IgD-negative memory B cell (primary cell): ENCODE measurements around the gene VASH1. TPM values are rescaled to one million over a fixed set of nuclear protein-coding genes. Genes with fewer than 3 reads are reported as not detected.

ENCODE experiments used
- H3K27ac Mint-ChIP-seq, 3 donors: one replicate each; pipeline ENCODE4 v1.8.0; 2020 to 2022; ENCODE audit warnings: mild to moderate bottlenecking in 3 of 3, mixed read lengths in 3 of 3, moderate library complexity in 1 of 3
- H3K27me3 Mint-ChIP-seq: one replicate; pipeline ENCODE4 v1.8.0; 2021; ENCODE audit warnings: mixed read lengths
- H3K36me3 Mint-ChIP-seq: one replicate; pipeline ENCODE4 v1.8.0; 2020; ENCODE audit warnings: mild to moderate bottlenecking, mixed read lengths
- H3K4me1 Mint-ChIP-seq, 3 donors: one replicate each; pipeline ENCODE4 v1.8.0; 2020 to 2022; ENCODE audit warnings: mixed read lengths in 3 of 3, mild to moderate bottlenecking in 1 of 3
- H3K4me3 Mint-ChIP-seq, 4 donors: one replicate each; pipeline ENCODE4 v1.8.0; 2020 to 2022; ENCODE audit warnings: mild to moderate bottlenecking in 4 of 4, mixed read lengths in 4 of 4, moderate library complexity in 3 of 4
- H3K9me3 Mint-ChIP-seq, 3 donors: one replicate each; pipeline ENCODE4 v1.8.0; 2020 to 2021; ENCODE audit warnings: mixed read lengths in 3 of 3, mild to moderate bottlenecking in 1 of 3
- polyA plus RNA-seq: library from polyadenylated mRNA; unstranded; fragments of 300-500 nt; fragmentation: Illumina TruSeq; gene quantifications from one replicate; pipeline ENCODE4 v1.2.3, GENCODE V29; 2021

Gene VASH1
- polyA plus RNA-seq, 1 donor from 2014 or later = 0.70 TPM

DNA sequence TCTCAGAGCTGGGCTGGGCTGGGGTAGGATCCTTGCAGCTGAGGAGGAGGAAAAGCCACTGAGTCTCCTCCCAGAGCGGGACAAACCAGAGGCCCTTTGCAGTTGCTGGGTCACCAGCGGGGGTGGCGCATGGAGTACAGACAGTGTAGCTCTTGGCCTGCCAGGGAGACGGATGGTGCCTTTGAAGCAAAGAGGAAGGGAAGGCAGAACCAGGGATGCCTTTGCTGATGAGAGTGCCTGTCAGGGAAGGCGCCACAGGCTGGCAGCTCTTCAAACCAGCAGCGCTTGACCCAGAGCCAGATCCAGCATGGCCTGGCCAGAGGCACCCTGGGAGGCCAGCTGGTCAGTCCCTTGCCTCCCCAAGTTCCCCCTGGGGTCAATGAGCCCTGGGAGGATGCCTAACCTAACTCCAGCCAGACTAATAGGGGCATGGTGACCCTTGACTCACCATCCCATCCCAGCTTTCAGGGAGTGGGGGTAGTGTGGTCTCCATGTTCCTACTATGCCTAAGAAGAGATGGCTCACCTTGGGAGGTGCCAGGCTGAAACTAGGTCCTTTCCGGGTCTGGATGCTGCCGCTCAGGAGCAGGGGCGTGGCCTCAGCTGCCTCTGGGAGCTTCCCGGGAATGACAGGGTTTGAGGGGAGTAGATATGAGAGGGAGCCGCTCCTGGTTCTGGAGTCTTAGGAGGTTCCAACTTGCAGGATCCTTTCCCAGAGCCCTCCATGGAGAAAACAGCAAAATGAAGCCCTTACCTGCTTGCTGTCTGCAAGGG is 19.8 kb downstream of the VASH1 start:
- Mint-ChIP-seq H3K4me1 (peaks cover 0 to 5% (median 1%) of the 10 kb centered on the region in 3 donors), H3K27ac (no peak overlapping the region), H3K4me3 (no peak overlapping the region), H3K36me3 (peaks cover 3% of the 10 kb centered on the region), H3K27me3 (no peaks in the 10 kb centered on the region), H3K9me3 (no peaks in the 10 kb centered on the region)

DNA sequence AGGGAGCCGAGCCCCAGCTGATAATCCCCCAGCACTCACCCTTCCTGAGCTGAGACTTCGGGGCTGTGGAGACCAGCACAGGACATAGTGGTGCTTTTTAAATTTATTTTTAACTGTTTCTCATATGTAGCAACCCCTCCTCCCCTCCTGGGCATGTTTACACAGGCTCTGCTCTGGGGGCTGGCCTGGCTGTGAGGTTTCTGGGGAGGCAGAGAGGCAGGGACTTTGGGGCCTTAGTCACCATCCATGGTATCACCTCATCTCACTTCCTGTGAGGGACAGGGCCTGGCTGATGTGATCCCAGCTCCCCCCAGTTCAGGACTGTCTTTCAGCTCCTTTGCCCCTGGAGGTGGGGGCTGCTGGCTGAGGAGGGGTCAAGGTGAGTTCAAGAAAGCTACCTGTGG is 20.4 kb downstream of the VASH1 start:
- H3K36me3 Mint-ChIP-seq = peaks cover 3% of the 10 kb centered on the region
- H3K27ac Mint-ChIP-seq = no peak overlapping the region

DNA sequence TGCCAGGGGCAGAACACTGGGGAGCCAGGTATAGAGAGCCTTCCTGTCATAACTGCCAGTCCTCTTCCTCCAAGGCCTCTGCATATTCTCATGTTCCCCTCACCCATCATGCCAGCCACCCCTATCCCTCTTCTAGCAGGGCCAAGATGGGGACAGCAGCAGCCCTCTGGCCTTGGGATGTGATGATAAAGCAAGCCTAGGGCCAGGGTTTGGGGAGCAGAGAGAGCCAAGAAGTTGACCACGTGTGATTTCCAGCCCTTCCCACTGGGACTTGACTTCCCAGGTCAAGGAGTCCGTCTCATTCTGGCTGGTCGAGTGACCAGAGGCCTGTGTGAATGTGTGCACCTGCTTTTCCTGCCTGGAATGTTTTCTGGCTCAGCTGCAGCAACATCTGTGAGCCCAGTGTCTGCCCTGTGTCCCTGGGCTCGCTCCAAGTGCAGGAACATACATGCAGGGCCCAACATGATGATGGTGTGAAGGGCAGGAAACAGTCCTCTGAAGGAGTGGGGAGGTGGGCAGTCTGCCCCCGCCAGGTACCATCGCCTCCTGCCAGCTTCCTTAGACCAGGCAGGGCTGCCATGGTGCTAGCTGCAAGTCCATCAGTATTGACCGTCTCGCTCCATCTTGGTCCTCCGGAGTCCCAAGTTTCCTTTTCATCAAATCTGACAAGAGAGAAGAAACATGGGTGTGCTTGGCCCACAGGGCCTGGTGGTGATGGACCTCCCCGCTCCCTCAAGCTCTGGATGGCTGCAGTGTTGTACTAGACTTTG is 21.0 kb downstream of the VASH1 start:
- no peaks in the 10 kb centered on the region for H3K27me3 Mint-ChIP-seq
- H3K27ac Mint-ChIP-seq = peak overlapping the region in 1 of 3 donors; percentile 8
- H3K4me3 Mint-ChIP-seq = no peak overlapping the region
- H3K9me3 Mint-ChIP-seq = no peaks in the 10 kb centered on the region
- H3K4me1 Mint-ChIP-seq = peaks cover 0 to 5% (median 1%) of the 10 kb centered on the region in 3 donors
- peaks cover 3% of the 10 kb centered on the region for H3K36me3 Mint-ChIP-seq

More for the DNA sequence above, 20.4 kb downstream of the VASH1 start:
- Mint-ChIP-seq H3K4me3 (no peak overlapping the region), H3K27me3 (no peaks in the 10 kb centered on the region), H3K4me1 (peaks cover 0 to 5% (median 1%) of the 10 kb centered on the region in 3 donors), H3K9me3 (no peaks in the 10 kb centered on the region)

DNA sequence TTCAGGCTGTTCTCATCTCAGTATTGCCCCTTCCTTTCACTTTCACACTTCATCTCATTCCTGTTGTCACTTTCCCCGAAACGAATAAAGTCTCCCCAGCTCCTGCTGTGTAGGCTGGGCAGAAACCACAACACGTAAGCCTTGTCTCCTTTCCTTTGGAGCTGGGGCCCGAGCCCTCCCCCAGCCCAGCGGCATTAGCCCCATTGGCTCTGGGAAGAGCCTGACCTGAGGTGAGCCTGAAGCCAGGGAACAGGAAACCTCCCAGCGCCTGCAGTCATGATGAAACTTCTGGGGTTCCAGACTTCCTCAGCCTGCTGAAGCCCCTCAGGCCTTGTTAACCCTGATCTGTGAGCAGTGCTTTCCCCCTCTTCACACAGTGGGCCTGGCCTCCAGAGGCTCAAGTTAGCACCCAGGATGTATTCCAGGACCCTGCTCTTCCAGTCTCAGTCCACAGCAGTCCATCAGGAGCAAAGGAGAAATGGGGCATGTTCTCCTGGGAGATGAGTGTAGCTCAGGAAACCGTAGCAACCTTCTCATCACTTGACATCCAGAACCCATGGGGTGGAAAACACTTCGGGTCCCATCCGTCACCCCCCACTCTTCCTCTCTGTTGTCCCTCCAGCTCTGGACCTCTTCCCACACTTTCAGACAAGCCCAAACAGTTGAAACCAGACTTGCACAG is 21.8 kb downstream of the VASH1 start:
- H3K27me3 Mint-ChIP-seq = no peaks in the 10 kb centered on the region
- H3K36me3 Mint-ChIP-seq = peaks cover 3% of the 10 kb centered on the region
- peak overlapping the region in 1 of 3 donors; percentile 8 for H3K27ac Mint-ChIP-seq
- H3K4me1 Mint-ChIP-seq = peaks cover 0 to 5% (median 1%) of the 10 kb centered on the region in 3 donors
- H3K4me3 Mint-ChIP-seq = no peak overlapping the region
- no peaks in the 10 kb centered on the region for H3K9me3 Mint-ChIP-seq

DNA sequence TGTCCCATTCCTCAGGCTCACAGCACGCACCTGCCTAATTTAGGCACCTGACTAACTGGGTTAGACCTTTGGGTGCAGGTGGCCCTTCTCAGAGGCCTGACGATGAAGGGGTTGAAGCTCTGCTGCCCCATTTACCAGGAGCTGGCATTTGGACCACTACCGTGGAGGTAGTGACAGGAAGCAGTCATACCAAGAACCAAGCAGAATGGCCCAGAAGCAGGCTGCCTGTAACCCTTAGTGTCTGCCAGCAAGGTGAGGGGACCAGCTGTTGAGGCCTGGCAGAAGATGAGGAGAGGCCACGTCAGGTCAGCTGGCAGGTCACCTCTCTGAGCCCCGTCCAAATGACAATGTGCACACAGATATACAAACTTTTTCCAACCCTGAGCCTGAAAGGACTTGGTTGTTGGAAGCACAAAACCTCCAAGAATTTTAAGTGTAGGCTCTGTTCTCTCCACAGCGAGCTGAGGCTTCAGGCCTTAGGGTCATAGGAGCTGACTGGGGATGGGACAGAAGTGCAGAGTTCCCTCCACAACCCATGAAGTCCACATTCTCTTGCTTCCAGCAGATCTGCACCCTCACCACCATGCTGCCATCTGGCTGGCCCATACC is 23.1 kb downstream of the VASH1 start:
- H3K36me3 Mint-ChIP-seq = peaks cover 6% of the 10 kb centered on the region
- no peak overlapping the region for H3K4me3 Mint-ChIP-seq
- H3K27me3 Mint-ChIP-seq = no peaks in the 10 kb centered on the region
- H3K9me3 Mint-ChIP-seq = no peaks in the 10 kb centered on the region
- H3K27ac Mint-ChIP-seq = no peak overlapping the region
- peaks cover 0 to 5% (median 1%) of the 10 kb centered on the region in 3 donors for H3K4me1 Mint-ChIP-seq

DNA sequence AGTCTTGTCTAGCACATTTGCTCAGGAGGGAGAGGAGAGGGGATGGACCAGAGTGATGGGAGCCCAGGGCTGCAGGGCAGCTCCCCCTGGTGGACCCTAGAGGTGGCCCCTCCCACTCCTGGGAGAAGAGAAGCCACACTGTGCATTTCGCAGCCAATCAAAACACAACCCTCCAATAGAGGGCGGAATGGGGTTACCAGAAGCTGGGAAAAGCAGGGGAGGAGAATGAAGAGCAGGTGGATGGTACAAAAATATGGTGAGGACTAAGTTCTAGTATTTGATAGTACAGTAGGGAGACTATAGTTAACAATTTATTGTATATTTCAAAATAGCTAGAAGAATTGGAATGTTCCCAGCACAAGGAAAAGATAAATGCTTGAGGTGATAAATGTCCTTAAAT is 23.6 kb downstream of the VASH1 start:
- no peak overlapping the region for H3K27ac Mint-ChIP-seq
- no peaks in the 10 kb centered on the region for H3K27me3 Mint-ChIP-seq
- H3K4me1 Mint-ChIP-seq = peaks cover 0 to 5% (median 1%) of the 10 kb centered on the region in 3 donors
- H3K36me3 Mint-ChIP-seq = peaks cover 6% of the 10 kb centered on the region
- H3K4me3 Mint-ChIP-seq = no peak overlapping the region
- H3K9me3 Mint-ChIP-seq = no peaks in the 10 kb centered on the region

DNA sequence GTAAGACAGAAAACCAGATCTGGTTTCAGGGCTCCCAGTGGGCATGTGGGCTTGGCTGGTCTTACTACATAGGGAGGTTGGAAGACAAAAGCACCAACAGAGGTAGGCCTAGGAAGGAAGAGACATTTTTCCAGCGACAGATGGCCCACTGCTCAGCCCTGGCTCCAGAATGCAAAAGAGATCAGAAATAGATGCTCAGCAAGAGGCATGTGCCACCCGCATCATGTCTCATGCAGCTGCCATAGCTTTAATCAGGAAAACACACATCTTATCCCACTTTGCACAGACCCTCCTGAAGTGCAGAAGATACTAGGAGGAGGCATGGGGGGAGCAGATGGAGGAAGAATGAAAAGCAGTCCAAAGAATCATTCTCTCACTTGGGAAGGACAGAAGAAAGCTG is 25.3 kb downstream of the VASH1 start:
- H3K4me1 Mint-ChIP-seq = peaks cover 0 to 5% (median 0%) of the 10 kb centered on the region in 3 donors
- H3K27ac Mint-ChIP-seq = no peak overlapping the region
- no peaks in the 10 kb centered on the region for H3K9me3 Mint-ChIP-seq
- no peak overlapping the region for H3K4me3 Mint-ChIP-seq
- no peaks in the 10 kb centered on the region for H3K27me3 Mint-ChIP-seq
- H3K36me3 Mint-ChIP-seq = peaks cover 7% of the 10 kb centered on the region

DNA sequence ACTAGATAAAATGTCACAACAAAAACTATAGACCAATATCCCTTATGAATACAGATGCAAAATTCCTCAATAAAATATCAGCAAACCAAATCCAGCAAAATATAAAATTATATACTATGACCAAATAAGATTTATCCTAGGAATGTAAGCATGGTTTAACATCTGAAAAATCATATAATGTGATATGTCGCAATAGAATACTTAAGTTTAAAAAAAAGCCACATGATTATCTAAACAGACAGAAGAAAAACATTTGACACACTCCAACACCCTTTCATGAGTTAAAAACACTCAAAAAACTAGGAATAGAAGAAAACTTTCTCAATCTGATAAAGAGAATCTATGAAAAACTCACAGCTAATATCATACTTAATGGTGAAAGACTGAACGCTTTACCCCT is 31.2 kb downstream of the VASH1 start:
- Mint-ChIP-seq H3K27me3 (no peaks in the 10 kb centered on the region), H3K4me3 (no peak overlapping the region), H3K4me1 (no peaks in the 10 kb centered on the region), H3K27ac (no peak overlapping the region), H3K36me3 (peaks cover 8% of the 10 kb centered on the region), H3K9me3 (no peaks in the 10 kb centered on the region)

DNA sequence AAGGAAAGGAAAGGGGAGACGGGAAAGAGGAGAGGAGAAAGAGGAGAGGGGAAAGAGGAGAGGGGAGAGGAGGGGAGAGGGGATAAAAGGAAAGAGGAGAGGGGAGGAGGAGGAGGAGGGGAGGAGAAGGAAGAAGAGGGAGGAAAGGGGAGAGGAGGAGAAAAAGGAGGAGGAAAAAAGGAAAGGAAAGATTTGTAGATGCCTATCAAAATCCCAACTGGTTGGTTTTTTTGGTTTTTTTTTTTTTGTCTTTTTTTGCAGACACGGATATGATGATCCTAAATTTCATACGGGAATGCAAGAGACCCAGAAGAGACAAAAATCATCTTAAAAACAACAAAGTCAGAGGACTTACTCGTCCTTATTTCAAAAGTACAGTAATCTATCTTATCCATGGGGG is 32.1 kb downstream of the VASH1 start:
- peaks cover 8% of the 10 kb centered on the region for H3K36me3 Mint-ChIP-seq
- H3K27me3 Mint-ChIP-seq = no peaks in the 10 kb centered on the region
- no peak overlapping the region for H3K4me3 Mint-ChIP-seq
- H3K27ac Mint-ChIP-seq = no peak overlapping the region
- no peaks in the 10 kb centered on the region for H3K9me3 Mint-ChIP-seq
- no peaks in the 10 kb centered on the region for H3K4me1 Mint-ChIP-seq

DNA sequence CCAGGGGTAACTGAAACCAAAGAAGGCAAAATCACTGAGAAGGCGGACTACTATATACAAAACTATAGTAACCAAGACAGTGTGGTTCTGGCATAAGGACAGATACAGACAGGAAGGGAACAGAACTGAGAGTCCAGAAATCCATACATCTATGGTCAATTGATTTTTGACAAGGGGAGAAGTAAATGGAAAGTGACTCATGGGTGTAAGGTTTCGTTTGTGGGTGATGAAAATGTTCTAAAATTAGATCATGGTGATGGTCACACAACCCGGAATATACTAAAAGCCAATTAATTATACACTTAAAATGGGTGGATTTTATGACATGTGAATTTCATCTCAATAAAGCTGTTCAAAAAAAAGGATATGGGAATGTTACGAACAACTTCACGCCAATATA is 32.7 kb downstream of the VASH1 start:
- Mint-ChIP-seq H3K9me3 (no peaks in the 10 kb centered on the region), H3K36me3 (peaks cover 6% of the 10 kb centered on the region), H3K27me3 (no peaks in the 10 kb centered on the region), H3K27ac (no peak overlapping the region), H3K4me1 (no peaks in the 10 kb centered on the region), H3K4me3 (no peak overlapping the region)

DNA sequence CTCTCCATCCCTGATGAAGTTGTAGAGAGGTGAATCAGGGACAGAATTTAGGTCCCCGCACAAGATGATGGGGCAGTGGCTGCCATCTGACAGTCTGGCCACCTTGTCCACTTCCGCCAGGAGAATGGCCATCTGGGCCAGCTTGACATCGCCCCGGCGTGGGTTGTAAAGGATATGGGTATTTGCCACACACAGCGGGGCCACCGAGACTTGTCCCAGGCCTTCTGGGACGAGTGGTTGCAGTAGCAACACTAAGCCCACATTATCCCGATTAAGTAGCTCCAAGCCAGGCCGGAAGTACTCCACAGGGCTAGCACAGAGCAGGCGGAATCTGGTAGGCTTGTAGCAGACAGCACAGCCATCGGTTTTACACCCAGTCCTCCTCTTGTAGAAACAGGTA is 45.2 kb downstream of the VASH1 start:
- Mint-ChIP-seq H3K4me3 (no peak overlapping the region), H3K27ac (no peak overlapping the region), H3K9me3 (no peaks in the 10 kb centered on the region), H3K27me3 (no peaks in the 10 kb centered on the region), H3K4me1 (peaks cover 10 to 11% (median 11%) of the 10 kb centered on the region in 3 donors), H3K36me3 (peaks cover 15% of the 10 kb centered on the region)

DNA sequence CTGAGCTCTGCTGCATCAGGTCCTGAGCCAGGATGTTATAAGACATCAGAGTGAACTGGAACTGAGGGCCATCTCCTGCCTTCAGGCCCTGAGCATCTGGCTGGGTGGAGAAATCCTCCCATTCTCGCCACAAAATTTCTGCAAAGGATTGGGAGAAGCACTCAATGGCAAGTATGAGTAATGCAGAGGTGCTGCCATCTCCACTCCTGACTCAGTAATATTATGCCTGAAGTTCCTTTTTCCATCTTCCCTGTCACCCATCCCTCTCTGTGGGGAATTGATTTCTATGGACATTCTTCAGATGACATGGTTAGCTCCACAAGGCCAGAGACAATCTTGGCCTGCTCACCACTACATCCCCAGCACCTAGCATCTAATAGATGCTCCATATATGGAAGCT is 46.7 kb downstream of the VASH1 start:
- Mint-ChIP-seq H3K4me1 (peaks cover 17 to 18% (median 18%) of the 10 kb centered on the region in 3 donors), H3K27me3 (no peaks in the 10 kb centered on the region), H3K9me3 (no peaks in the 10 kb centered on the region), H3K36me3 (peaks cover 8% of the 10 kb centered on the region), H3K27ac (no peak overlapping the region), H3K4me3 (no peak overlapping the region)

DNA sequence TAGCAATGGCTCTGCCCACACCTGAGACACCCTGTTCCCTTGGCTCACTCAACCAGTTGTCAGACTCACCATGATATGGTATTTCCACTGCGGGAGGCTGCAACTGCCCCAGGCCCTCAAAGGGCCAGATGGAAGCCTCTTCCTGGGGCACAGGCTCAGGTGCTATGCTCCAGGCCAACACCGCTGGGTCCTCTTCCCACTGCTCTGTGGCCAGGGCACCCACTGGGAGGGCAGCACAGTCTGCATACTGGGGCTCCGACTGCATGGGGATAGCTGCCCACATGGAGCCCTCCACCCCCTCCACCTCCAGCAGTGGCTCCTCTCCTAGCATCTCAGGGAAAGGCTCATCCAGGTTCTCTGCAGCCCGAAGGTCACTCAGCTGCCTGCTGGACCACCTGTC is 47.7 kb downstream of the VASH1 start:
- no peaks in the 10 kb centered on the region for H3K27me3 Mint-ChIP-seq
- H3K36me3 Mint-ChIP-seq = peaks cover 5% of the 10 kb centered on the region
- peaks cover 20 to 23% (median 21%) of the 10 kb centered on the region in 3 donors for H3K4me1 Mint-ChIP-seq

DNA sequence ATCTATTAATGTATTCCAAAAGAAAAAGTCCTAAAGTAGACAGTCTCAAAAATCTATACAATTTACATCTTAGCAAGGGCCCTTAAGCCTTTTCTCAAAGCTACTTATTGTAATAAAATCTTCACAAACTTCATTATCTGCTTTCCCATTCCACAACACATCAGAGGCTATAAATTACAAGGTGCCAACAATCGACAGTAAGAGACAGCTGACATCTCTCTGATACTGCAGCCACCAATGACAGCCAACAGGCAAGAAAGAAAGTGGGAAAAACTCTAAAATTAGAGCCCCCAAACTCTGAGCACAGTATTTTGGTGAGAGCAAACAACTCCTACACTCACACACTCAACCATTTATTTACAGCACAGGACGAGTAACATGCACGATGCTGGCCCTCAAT is 49.3 kb downstream of the VASH1 start:
- Mint-ChIP-seq H3K36me3 (peaks cover 5% of the 10 kb centered on the region), H3K4me1 (peaks cover 19 to 23% (median 21%) of the 10 kb centered on the region in 3 donors), H3K9me3 (no peaks in the 10 kb centered on the region), H3K27ac (peak overlapping the region in 1 of 3 donors; percentile 90), H3K4me3 (peak overlapping the region; percentile 87 to 98 (median 94)), H3K27me3 (no peaks in the 10 kb centered on the region)

More for the DNA sequence above, 47.7 kb downstream of the VASH1 start:
- no peak overlapping the region for H3K4me3 Mint-ChIP-seq
- H3K27ac Mint-ChIP-seq = no peak overlapping the region
- no peaks in the 10 kb centered on the region for H3K9me3 Mint-ChIP-seq

DNA sequence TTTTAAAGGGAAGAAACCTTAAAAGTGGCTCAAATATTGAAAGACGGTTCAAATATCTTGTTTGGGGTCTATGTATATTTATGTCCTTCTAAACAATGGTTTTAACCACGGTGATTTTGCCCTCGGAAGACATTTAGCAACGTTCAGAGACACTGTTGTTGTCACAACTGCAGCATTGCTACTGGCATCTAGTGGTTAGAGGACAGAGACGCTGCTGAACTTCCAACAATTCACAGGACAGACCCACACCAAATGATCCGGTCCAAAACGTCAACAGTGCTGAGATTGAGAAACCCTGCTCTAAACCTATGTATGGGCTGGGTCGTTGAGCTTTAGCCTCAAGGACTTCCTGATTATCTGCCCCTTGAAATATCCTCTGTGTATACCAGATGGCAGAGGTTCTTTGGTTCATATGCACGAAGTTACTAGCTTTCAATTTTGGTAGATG is 49.7 kb downstream of the VASH1 start:
- Mint-ChIP-seq H3K9me3 (no peaks in the 10 kb centered on the region), H3K27me3 (no peaks in the 10 kb centered on the region), H3K27ac (peak overlapping the region; percentile 82 to 90 (median 89)), H3K4me1 (peaks cover 19 to 23% (median 21%) of the 10 kb centered on the region in 3 donors), H3K36me3 (peaks cover 5% of the 10 kb centered on the region), H3K4me3 (peak overlapping the region; percentile 87 to 98 (median 94))
